ENCODE results near the gene SDS.

GRCh38 chr12:113427882-113428281, 24.2 kb upstream of the SDS start:
- TF ChIP-seq PATZ1 (CRISPR knock-in tag; IDR thresholded peaks at IDR 0.05; ENCODE audit: borderline replicate concordance), result no peak
- TF ChIP-seq ZNF8 (CRISPR knock-in tag; IDR thresholded peaks at IDR 0.05), result no peak
- TF ChIP-seq CSDC2 (CRISPR knock-in tag; IDR thresholded peaks at IDR 0.05), result no peak
- no peak for TF ChIP-seq TCF4 (CRISPR knock-in tag; IDR thresholded peaks at IDR 0.05; ENCODE audit: borderline replicate concordance)
